GM21390 (cell line): ENCODE results near the gene CAPN8.
A peak's percentile ranks its signal among the peaks of the same experiment; 100 is the strongest.

ENCODE experiments used
- ATAC-seq: cut with Tn5 transposase; IDR thresholded peaks from one replicate; pipeline ENCODE4 v1.9.1; 2021; ENCODE audit not compliant: unreplicated experiment

The CAPN8 gene

GRCh38 chr1:223665592-223666312 lies at the start of gene CAPN8:
TSS of gene CAPN8 (minus strand) at chr1:223665701. CDS start at chr1:223665646, 55 bp downstream.
- no peak for ATAC-seq

GRCh38 chr1:223714849-223715603 lies 49.5 kb upstream of the CAPN8 start:
- no peak for ATAC-seq

DNA sequence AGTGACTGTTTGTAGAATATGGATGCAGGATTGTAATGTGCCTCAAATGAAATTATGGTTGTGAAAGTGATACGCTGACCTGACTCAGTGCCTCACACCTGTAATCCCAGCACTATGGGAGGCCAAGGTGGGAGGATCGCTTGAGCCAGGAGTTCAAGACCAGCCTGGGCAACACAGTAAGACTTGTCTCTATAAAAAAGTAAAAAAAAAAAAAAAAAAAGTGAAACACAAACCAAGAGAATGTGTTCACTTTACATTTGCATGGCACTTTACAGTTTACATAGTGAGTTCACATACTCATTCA lies 48.9 kb upstream of the CAPN8 start:
- no peak for ATAC-seq

DNA sequence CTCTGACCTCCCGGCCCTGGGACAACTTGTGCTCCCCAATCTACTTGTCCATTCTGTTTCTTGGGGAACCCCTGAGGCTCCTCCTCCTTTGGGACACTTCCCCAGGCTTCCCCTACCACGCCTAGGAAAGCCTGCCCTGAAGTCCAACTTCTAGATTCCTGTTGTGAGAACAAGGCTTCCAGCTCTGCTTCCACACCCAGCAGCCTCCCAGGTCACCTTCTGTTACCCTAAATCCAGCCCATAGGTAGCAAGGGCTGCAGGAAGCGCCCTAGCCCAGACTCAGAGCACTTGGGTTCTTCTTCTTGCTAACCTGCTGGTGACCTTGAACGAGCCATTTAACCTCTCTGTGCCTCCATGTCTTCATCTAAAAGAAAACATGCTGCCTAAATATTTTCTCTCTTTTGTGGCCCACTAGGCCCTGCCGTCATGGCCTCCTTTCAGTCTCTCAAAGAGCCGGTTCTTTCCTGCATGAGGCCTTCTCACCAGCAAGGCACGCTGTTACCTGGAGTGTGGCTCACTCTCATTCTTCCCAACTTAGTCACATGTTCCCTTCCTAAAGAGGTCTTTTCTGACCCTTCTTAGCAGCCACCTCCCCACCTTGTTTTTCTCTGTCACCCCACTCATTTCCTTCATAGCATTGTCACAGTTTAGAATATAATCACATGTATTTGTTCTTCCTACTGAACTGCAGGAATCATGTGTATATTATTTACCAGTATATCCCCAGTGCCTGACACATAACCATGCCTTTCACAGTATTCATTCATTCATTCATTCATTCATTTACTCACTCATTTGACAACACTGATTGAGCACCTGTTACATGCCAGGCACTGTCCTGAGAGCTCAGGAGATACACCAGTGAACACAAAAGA lies 48.3 kb upstream of the CAPN8 start:
- ATAC-seq: no peak

DNA sequence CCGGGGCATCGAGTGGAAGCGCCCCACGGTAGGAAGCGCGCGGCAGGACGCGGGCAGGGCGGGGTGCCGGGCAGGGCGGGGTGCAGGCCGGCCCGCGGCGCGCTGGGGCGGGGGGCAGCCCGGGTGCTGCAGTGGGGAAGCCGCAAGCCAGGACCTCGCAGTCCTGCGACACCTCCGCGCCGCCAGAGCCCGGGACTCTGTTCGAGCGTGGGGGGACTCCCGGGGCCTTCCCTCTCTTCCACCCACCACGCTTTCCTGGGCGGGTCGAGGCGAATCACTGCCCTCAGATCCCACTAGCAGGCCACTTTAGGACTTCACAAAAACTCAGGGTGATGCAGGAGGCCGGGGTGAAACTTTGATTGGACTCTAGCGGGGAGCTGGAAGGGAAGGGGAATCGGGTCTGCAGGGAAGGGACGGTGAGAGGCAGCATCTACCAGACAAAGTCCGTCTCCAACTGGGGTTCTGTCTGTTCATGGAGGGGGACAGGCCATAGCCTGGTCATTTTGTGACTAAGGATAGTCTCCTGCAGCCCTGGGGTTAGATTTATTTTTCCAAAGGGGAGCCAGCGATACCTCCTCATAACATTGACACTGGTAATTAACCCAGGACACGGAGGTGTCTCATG lies 47.5 kb upstream of the CAPN8 start:
- ATAC-seq: peak; percentile 29

DNA sequence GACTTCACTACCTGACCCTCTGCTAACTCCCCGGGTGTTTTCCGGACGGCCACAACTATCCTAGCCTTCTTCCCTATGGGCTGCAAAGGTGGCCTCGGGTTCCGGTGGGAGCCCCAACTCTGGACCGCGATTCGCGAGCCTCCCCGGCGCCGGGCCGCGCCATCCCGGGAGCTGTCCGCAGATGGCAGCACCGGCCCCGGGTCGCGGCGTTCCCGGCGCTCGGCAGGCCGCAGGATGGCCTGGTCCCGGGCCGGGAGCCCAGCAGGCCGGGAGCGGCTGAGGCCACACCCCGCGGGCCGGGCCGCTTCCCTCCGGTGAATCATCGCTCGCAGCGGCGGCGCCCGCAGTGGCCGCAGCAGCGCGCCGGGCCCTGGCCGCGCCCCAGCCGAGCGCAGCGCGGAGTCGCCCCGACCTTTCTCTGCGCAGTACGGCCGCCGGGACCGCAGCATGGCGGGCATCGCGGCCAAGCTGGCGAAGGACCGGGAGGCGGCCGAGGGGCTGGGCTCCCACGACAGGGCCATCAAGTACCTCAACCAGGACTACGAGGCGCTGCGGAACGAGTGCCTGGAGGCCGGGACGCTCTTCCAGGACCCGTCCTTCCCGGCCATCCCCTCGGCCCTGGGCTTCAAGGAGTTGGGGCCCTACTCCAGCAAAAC lies 46.8 kb upstream of the CAPN8 start, which contains the start of gene CAPN2:
Gene CAPN2 (plus strand): TSS at position 346 of the 656 bp plus-strand sequence. CDS start 102 bp downstream, at position 448.
- peak; percentile 58 for ATAC-seq

DNA sequence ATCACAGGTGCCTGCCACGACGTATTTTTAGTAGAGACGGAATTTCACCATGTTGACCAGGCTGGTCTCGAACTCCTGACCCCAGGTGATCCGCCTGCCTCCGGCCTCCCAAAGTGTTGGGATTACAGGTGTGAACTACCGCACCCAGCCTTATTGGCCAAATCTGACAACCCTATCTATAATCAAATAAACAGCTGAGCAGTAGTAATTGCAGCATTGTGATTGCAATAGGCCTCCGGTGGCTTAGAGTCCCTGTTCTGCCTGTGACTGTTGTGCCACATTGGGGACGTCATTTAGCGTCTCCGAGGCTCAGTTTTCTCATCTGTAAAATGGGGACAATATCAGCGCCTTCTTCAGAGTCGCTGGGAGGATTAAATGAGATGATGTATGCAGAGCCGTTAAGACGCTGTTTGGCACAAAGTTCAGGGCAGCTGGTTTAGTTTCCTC lies 46.3 kb upstream of the CAPN8 start:
- ATAC-seq: no peak

- ATAC-seq: no peak
Measured at GRCh38 chr1:223711173-223711572, 45.7 kb upstream of the CAPN8 start.

DNA sequence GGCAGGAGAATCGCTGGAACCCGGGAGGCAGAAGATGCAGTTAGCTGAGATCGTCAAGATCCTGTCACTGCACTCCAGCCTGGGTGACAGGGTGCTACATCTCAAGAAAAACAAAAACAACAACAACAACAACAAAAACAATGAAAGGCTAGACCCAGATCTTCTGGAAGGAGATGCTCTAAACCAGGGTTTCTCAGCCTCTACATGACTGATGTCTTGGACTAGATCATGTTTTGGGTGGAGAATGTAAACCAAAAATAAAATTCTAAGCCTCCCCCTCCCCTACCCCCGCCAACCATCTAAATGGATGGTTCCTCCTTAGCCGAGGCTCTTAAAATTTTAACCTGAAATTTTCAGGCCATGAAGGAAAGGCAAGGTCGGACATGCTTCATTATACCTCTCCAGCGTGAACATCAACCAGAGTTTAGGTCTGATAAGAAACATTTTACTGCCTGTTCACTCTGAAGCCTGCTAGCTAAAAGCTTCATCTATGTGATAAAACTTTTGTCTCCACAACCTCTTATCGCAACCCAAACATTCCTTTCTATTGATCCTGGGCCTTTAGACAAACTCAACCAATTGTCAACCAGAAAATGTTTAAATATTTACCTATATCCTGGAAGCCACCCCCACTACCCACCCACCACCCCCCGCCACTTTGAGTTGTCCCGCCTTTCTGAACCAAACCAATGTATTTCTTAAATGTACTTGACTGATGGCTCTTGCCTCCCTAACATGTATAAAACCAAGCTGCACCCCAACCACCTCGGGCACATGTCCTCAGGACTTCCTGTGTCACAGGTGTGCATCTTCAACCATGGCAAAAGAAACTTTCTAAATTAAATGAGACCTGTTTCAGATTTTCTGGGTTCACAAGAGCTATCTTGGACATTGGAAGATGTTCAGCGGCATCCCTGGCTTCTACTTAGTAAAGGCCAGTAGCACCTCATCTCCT lies 45.0 kb upstream of the CAPN8 start:
- ATAC-seq: no peak

GRCh38 chr1:223709598-223709997 lies 44.1 kb upstream of the CAPN8 start:
- no peak for ATAC-seq

DNA sequence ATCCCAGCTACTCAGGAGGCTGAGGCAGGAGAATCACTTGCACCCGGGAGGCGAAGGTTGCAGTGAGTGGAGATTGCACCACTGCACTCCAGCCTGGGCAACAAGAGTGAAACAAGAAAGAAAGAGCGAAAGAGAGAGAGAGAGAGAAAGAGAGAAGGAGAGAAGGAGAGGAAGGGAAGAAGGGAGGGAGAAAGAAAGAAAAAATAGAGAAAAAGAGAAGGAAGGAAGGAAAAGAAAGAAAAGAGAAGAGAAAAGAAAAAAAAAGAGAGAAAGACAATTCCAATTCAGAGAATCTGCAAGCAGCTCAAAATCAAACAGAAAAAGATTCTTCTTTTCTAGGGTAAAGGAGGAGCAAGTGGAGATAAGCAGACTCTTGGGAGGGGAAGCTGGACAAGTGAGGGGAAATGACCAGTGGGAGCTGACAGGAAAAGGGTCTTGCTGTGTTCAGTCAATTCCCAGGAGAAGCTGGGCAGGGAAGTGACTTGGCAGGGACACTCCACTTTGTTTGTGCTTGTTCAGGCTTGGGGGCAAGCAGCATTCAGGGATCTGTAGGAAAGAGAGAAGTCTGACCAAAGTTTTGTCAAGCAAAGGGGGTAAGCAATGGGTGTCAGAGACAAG lies 43.3 kb upstream of the CAPN8 start:
- no peak for ATAC-seq

DNA sequence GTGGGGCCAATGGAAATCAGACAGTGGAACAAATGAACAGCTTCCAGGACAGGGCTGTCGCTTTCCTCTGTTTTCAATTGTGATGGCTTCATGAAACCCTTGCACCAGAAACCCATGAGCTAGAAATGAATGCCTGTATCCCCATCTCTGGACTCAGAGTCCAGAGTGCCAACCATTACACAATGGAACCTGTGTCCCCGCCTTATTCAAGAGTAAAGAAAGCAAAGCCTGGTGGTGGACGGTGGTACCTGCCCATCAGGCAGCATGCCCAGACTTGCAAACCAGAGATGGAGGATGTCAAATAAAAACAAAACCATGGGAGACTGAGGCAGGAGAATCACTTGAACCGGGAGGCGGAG lies 42.5 kb upstream of the CAPN8 start:
- no peak for ATAC-seq

GRCh38 chr1:223707256-223708000 lies 41.9 kb upstream of the CAPN8 start:
- no peak for ATAC-seq

- ATAC-seq: no peak
Measured at GRCh38 chr1:223706077-223706973, 40.8 kb upstream of the CAPN8 start.

DNA sequence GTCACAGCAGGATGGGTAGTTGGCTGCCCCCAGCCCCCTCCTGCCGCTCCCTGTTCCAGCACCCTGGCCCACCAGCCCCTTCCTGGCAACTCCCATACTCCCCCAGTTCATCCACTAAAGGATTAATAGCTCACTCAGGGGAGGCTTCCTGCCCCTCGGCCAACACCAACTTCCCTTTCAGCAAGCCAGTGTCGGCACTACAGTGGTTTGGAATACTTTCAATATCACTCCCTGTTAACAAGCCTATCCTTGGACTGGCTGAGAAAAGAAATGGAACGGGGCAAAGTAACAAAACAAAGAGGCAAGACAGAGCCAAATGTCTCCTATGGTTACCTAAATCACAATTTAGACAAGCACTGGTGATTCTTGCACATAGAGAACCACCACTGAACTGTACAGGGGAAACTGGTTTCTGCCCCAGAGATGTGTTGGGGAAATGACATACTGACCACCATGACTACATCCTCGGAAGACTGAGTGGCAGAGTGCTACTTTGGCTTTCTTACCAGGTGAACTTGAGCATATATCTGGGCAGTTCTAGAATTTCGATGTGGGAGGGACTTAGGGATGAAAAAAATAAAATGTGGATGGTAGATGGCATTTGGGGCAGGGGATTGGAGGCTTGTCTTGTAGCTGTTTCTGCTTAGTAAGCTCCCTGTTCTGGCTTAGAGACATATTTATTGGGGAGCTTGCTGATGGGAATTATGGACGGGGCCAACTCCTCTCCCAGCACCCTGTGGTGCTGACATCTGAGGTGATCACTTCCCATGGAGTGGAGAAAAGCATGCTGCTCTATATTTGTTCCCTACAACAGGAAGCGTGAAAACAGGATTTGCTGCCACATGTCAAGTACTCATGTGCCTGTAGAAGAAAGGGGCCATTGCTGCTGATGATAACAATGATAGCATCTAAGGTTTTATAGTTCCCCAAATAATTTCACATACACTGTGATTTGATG lies 39.7 kb upstream of the CAPN8 start:
- ATAC-seq: no peak

- no peak for ATAC-seq
Measured at GRCh38 chr1:223703668-223704013, 38.1 kb upstream of the CAPN8 start.
